ENCODE results near the gene BCORL1.

The BCORL1 gene

GRCh38 chrX:130066975-130067615, 84.7 kb downstream of the BCORL1 start:
- DNase-seq (ENCODE audit: low read depth in 2 of 2), result no peak

GRCh38 chrX:130071611-130072344, 89.3 kb downstream of the BCORL1 start:
- DNase-seq (ENCODE audit: low read depth in 2 of 2), result no peak

DNA sequence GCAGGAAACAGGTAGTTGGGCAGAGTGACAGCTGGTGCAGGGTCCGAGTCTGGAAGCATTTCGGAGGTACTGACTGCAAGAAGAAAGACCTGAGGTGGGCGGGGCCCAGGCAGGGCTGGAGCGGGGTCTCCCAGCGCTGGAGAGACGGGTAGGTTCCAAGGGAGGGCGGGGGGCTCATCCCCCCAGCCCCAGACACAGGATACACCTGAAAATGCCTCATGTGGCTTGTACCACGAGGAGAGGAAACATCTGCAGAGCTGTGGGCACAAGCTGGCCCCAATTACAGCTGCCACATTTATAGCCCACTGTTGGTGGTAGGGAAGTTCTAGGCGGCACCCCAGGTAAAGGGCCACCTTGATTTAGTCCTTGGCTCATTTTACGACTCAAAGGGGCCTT, 89.9 kb downstream of the BCORL1 start:
- no peak for DNase-seq (ENCODE audit: low read depth in 2 of 2)

- no peak for DNase-seq (ENCODE audit: low read depth in 2 of 2)
These were observed 93.3 kb downstream of the BCORL1 start for GRCh38 chrX:130075777-130076176.

DNA sequence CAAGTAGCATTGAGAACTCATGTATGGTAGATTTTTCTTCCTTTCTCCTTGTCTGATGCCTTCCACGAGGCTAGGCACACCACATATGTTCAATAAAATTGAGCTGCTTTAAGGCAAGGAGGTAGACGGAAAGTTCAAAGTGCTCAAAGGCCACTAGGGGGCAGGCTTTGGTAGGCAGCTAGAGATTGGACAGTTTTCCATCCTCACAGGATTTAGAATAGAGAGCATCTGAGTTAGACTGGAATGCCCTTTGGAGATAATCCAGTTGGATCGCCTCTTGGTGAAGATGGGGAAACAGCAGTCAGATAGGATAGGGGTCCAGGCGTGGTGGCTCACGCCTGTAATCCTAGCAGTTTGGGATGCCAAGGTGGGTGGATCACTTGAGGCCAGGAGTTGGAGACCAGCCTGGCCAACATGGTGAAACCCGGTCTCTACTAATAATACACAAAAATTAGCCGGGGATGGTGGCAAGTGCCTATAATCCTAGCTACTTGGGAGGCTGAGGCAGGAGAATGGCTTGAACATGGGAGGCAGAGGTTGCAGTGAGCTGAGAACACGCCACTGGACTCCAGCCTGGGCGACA, 97.5 kb downstream of the BCORL1 start:
- peak; percentile 20 to 29 for DNase-seq (ENCODE audit: low read depth in 2 of 2)

GRCh38 chrX:130080791-130081367, 98.4 kb downstream of the BCORL1 start:
- no peak for DNase-seq (ENCODE audit: low read depth in 2 of 2)

- no peak for DNase-seq (ENCODE audit: low read depth in 2 of 2)
These were observed 99.1 kb downstream of the BCORL1 start for GRCh38 chrX:130081421-130082045.

DNA sequence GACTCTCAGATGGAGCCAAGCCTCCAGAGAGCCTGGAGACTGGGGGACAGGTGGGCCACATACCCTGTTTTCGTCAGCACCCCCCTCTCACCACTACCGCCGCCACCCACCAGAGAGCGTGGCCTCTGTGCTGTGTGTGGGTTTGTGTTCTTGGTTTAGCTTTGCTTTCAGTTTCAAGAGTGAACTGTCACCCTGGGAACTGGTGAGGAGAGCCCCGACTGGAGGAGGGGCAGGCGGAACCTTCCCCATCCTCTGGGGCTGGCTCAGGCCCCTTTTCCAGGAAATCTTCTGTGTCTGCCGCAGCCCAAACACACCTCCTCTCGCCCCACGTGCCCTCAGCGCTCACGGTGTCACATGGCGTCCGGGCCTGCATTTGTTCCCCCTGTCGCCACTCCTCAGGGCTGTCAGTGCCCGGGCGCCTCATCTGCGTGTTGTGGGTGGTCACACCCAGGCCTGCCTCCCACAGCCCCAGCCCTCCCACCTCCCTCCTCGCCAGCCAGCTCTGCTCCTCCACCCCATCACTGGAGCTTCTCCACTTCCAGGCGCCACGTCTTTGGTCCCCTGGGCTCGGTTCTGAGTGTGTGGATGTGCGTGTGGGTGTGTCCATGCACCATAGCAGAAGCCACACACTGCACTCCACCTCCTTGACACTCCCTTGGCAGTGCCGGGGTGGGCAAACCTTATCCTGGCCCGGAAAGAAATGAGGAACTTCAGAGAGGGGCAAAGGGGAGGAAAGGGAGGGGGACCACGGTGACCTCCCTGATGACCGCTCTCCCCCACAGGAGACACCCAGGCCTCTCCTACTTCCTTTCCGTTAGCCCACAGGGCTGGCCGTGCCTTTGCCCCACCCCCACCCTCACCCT, 100.0 kb downstream of the BCORL1 start:
- peak; percentile 33 to 46 for DNase-seq (ENCODE audit: low read depth in 2 of 2)

DNA sequence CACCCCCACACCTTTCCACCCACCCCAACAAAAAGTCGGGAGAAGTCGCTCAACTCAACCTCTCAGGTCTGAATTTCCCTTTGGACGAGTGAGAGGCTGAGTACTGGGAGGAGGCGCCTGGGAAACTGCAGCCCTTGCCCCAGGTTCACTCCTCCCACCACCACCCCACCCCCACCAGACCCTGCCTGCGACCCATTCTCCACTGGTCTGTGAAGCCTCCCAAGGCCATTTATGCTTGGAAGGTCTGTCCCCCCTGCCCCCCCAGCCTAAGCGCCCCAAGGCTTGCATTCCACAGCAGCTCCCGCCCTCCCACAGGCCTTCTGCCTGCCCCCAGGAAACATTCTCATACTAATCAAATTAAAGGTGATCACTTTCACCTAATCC, 100.7 kb downstream of the BCORL1 start:
- DNase-seq (ENCODE audit: low read depth in 2 of 2), result no peak

DNA sequence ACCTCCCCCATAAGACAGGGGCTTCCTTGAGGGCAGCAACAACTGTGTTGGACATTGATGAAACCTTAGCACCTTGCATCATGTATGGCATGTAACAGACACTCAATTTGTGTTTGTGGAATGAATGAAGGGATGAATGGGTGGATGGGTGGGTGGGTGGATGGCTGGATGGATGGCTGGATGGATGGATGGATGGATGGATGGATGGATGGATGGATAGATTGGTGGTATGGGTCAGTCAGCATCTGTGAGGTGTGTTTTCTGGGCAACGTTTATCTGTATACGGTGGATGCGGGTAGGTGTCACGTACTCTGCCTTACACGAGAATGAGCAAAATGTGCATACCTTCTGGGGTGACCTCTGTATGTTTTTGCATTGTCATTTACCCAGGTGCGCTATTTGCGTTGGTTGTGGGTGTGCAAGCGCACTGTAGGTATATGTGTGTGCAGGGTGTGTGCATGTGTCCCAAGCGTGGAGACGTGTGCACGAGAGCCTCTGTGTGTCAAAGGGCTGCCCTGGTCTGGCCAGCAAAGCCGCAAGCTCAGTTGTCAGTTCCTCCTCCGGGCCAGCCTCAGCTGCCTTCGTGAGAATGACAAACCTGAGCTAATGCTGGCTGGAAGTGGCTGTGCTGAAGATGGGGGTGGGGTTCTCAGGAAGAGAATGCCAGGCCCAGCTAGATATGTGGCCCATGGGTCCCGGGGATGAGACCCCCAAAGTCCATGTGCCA, 101.4 kb downstream of the BCORL1 start:
- no peak for DNase-seq (ENCODE audit: low read depth in 2 of 2)

DNA sequence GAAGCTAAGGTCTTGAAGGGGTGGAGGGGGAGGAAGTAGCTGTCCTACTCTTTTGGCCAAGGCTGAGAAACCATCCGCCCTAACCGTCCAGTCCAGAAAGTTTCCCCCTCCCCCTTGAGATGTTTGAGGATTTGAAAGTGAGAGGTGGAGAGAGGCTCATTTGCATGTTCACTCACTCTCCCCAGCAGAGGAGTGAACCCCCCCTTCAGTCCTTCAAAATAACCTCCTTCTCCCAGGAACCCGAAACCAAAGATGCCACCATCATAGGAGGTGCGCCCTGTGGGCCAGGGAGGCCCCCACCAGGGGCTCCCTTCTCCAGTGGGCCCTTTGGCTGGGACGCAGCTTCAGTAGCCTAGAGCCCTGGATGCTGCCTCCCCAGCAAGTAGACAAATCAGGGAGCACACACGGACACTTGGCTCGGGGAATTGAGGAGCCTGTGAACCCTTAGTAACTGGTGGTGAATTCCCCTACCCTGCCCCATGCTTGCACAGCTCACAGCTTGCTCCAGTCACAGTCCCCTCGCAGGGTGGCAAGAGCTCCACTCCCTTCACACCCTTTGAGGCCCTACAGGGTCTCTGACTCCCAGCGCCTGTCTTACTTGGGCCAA, 102.3 kb downstream of the BCORL1 start:
- no peak for DNase-seq (ENCODE audit: low read depth in 2 of 2)

DNA sequence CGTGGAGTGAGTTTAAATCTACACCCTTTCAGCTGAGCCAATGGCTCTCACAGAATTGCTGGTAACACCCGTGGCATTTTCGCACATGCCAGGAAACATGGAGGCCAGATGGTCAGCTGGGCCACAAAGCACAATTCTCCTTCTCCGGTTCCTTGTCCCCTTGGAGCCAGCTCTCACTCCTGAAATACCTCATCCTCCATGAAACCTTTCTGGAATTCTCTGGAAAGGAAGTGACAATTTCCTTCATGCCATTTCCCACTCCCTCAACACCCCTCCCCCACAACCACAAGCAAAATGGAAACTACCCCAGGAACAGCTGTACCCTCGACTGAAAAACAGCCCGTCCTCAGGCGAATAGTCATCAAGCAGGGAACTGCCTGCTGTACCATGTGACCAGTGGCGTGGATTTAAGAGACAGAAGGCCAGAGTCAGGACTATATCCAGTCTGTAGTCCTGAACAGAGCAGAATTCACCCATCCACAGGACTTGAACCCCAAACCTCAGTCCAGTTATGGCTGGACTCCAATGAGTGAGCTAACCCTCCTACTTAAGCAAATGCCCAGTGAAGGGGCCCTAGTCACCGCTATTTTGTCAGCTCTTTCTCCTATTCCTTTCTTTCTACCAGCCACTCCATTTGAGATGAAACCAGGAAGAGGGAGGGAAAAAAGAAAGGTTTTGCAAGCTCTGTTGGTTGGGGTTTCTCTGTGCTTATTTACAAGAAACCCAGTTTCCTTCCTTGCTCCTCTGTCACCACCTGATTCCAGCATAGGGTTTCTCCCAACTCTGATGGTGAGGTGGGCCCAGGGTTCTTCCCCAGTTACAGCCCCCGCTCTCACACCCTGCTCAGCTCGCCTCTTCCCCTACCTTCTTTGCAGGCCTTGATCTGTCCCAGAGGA, 103.4 kb downstream of the BCORL1 start:
- DNase-seq (ENCODE audit: low read depth in 2 of 2), result no peak

DNA sequence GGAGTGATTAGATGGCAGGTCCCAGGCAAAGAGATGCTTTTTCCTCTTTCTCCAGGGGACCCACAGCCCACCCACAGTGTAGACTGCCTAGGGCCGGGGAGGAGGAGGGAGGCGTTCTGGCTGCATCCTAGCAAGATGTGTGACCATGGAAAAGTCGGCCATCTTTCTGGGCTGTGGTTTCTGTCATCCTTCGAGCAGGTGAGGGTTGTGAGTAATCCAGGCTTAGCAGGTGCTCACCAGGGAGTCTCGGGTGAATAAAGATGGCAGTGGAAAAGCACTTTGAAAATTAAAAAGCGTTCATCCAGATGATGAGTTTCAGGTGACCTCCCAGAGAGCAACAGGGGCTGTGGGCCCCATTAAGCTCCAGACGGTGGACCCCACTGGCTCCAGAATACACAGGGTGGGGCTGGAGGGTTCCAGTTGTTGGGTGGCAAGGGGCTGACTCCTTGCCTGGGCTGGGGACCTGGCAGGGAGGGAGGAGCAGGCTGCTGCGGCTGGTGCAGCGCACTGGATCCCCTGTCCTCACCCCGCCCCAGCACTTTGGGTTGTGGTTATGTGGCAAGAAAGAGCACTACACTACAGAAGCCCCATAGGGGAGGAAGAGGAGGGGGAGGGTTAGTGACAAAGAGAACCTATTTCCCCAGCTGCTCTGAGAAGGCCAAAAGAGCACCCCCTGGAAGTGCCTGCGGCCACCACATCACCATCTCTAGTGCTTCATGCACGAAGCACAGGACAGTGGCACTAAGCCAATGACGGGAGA, 104.2 kb downstream of the BCORL1 start:
- DNase-seq (ENCODE audit: low read depth in 2 of 2), result no peak

- DNase-seq (ENCODE audit: low read depth in 2 of 2), result no peak
These were observed 107.9 kb downstream of the BCORL1 start for GRCh38 chrX:130090364-130090763.

GRCh38 chrX:130091980-130092522, 109.6 kb downstream of the BCORL1 start:
- DNase-seq (ENCODE audit: low read depth in 2 of 2), result peak; percentile 67 to 72

DNA sequence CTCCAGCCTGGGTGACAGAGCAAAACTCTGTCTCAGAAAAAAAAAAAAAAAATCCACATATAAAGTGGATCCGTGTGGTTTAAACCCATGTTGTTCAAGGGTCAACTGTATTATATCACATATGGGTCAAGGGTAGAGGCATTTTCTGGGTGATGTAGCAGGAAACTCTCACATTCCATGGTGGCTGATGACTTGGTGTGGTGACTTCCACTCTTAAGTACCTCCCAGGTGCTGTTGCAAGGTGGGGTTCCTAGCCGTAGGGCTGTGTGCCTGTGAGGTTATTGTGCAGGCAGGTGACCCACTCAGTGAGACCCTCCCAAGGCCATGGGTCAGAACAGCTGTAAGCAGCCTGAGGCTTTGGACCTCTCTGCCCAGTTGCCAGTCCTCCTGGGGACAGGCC, 110.8 kb downstream of the BCORL1 start:
- no peak for DNase-seq (ENCODE audit: low read depth in 2 of 2)

DNA sequence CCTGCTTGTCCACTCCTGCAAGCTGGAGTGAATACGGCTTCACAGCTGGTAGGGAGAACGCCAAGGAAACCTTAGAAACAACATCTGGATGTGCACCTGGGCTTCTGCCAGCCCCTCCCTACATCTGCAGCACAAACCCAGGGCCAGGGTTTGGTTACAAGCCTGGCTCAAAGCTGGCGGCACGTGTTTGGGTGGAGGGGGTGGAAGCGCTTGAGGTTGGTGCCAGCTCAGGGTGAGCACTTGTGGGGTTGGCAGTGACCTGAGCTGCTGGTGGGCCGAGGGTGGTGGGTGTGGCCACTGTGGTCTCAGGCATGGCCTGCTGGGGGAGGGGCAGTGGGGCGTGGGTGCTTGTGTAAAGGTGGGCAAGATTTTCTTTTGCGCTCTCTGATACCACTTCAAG, 112.3 kb downstream of the BCORL1 start:
- DNase-seq (ENCODE audit: low read depth in 2 of 2), result no peak
